ENCODE data around the gene MT3. TPM values are rescaled to one million over a fixed set of nuclear protein-coding genes. Genes with fewer than 3 reads are reported as not detected.

The MT3 gene
- total RNA-seq (2021; fragmentation: NEBNext Ultra II Directional; extraction: Animal tissue kit (Norgen Biotek cat#: 25700)) (not detected in 2 replicates), polyA plus RNA-seq (2011; rRNA removed) (0.17 TPM in 1 of 2 replicates, not detected in the other), polyA minus RNA-seq (2011; rRNA and poly(A)+ RNA removed) (1.8 TPM in 1 of 2 replicates, not detected in the other)
- polyA plus RNA-seq (2011; cell fraction: cytosol; rRNA removed), result not detected
- not detected for polyA plus RNA-seq (2011; cell fraction: nucleus; rRNA removed)
- polyA plus RNA-seq (2012, experiment 1 of 2), result not detected in 4 replicates
- polyA plus RNA-seq (2012, experiment 2 of 2), result not detected
- polyA plus RNA-seq (2013, experiment 1 of 2), result 0.18 TPM
- polyA plus RNA-seq (2013, experiment 2 of 2), result 0.17 TPM
- polyA minus RNA-seq (2011; cell fraction: cytosol; rRNA and poly(A)+ RNA removed), result not detected
- polyA minus RNA-seq (2011; cell fraction: nucleus; rRNA and poly(A)+ RNA removed), result not detected
- long read RNA-seq, experiment 1, result 0 reads
- long read RNA-seq, experiment 2, result 0 reads

DNA sequence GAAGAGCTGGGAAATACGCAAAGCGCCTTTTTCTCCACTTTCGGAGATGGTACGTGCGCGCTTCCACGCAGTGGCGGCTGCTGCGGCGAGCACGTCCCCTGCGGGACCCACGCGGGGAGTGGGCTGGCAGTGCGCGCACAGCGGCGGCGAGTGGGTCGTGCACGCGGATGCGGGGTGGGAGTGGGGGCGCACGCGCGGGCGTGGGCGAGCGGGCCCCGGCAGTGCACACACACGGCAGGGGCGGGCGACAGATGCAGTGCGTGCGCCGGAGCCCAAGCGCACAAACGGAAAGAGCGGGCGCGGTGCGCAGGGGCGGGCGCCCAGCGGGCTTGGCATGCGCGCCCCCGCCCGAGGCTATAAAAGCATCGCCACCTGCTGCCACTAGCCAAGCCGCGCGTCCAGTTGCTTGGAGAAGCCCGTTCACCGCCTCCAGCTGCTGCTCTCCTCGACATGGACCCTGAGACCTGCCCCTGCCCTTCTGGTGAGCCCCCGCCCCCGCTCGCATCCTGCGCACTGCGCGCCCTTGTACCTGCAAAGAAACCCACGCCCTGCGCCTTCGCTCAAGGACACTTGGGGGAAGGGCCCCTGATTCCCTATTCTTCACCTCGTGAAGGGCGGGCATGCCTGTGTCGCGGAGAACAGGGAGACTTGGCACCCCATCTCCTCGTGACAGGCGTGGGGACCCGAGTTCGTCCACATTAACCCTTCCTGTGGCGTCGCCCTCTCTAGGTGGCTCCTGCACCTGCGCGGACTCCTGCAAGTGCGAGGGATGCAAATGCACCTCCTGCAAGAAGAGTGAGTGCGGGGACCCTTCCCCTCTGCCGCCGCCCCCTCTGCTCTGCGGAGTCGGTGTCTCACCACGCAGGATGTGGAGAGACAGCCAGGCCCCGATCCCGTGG is at the start of gene MT3:
MT3 (plus strand) TSS at position 388 of the 899 bp plus-strand sequence; CDS start at position 451, 63 bp downstream.
- H3K79me1 ChIP-seq (ENCODE audit: low read depth, low read length), result no peaks in the 10 kb centered on the region
- WGBS, 2 experiments (ENCODE audit: extremely low coverage in 1 of 2, insufficient coverage in 1 of 2, insufficient read length in 1 of 2, insufficient replicate concordance in 2 of 2, low coverage in 1 of 2, low lambda C conversion rate in 2 of 2, missing lambda C conversion rate in 1 of 2), result 11% methylated on average over 65 of the region's 87 CpGs; no CpG with 5 or more reads in 1 of the 2 experiments
- CTCF ChIA-PET (ENCODE audit: partially characterized antibody), result interaction anchor here (0.8 to 2.0 kb wide), 7 partner anchors 11 to 63 kb away, joined by 3 to 11 read pairs (median 3); no protein-coding TSS in a partner anchor
- no peak within 1 kb of the TSS for H4K8ac ChIP-seq (ENCODE audit: extremely low read depth, insufficient read depth, low read length)
- peaks cover 8% of the 10 kb centered on the region; the same call in 1 of the 2 replicates for H3K23me2 ChIP-seq (ENCODE audit: low read depth, low read length)
- H3K36me3 ChIP-seq (ENCODE audit: control insufficient read depth in 2 of 4, insufficient read depth in 4 of 4, low read length in 3 of 4), result no peaks in the 10 kb centered on the region
- H3K4me2 ChIP-seq (ENCODE audit: insufficient read depth in 1 of 2, low read depth in 2 of 2, low read length in 2 of 2), result peak within 1 kb of the TSS; percentile 88 to 92
- no peak within 1 kb of the TSS for H2BK12ac ChIP-seq (ENCODE audit: low read depth, low read length)
- H2BK5ac ChIP-seq (ENCODE audit: low read depth, low read length), result no peak within 1 kb of the TSS
- no peak within 1 kb of the TSS for H2BK20ac ChIP-seq (ENCODE audit: low read length)
- H4K20me1 ChIP-seq (replicated peaks in 1 of 2; ENCODE audit: control insufficient read depth in 1 of 2, insufficient read depth in 2 of 2, low read length in 2 of 2), result peaks cover 2 to 4% of the 10 kb centered on the region in 2 experiments
- DNase-seq (ENCODE audit: low read depth in 1 of 2, low spot score in 2 of 2) (peak in 1 of 2 experiments; percentile 64), FAIRE-seq (no peak)
- H3K79me2 ChIP-seq (ENCODE audit: control insufficient read depth in 1 of 2, insufficient read depth in 2 of 2, low read length in 2 of 2), result no peaks in the 10 kb centered on the region
- peaks cover 0 to 13% (median 4%) of the 10 kb centered on the region in 4 experiments; a peak in 5 of 7 replicates for H3K4me1 ChIP-seq (replicated peaks in 1 of 4; ENCODE audit: control insufficient read depth in 3 of 4, insufficient read depth in 4 of 4, low read length in 3 of 4)
- H3K18ac ChIP-seq (ENCODE audit: extremely low read depth, low read length), result peak within 1 kb of the TSS; percentile 32; the same call in 1 of the 2 replicates
- H3K14ac ChIP-seq (ENCODE audit: insufficient read length), result no peak within 1 kb of the TSS
- no peak within 1 kb of the TSS for H3K56ac ChIP-seq (replicated peaks; ENCODE audit: insufficient read length, low read depth, low read length)
- H2BK120ac ChIP-seq (replicated peaks; ENCODE audit: low read depth, low read length), result no peak within 1 kb of the TSS
- H3K9ac ChIP-seq (replicated peaks in 1 of 4; ENCODE audit: extremely low read depth in 1 of 4, low read depth in 3 of 4, low read length in 3 of 4), result no peak within 1 kb of the TSS; a peak in 1 of 7 replicates
- H3K4me3 ChIP-seq (ENCODE audit: extremely low read depth in 1 of 4, insufficient read depth in 2 of 4, low read depth in 3 of 4, low read length in 4 of 4), result peak within 1 kb of the TSS; percentile 28 to 65 (median 38)
- H3K27me3 ChIP-seq (replicated peaks in 1 of 4; ENCODE audit: control insufficient read depth in 3 of 4, extremely low read depth in 1 of 4, insufficient read depth in 3 of 4, low read length in 3 of 4), result peaks cover 20 to 52% (median 43%) of the 10 kb centered on the region in 4 experiments
- no peak within 1 kb of the TSS for H4K91ac ChIP-seq (replicated peaks; ENCODE audit: insufficient read length, low read length)
- POLR2A ChIA-PET (ENCODE audit: partially characterized antibody), result interaction anchor here (0.6 kb wide), 1 partner anchor 47 kb away, joined by 4 read pairs; no protein-coding TSS in a partner anchor
- H2AK5ac ChIP-seq (ENCODE audit: low read depth, low read length), result no peak within 1 kb of the TSS
- H4K5ac ChIP-seq (ENCODE audit: insufficient read length, low read depth, low read length), result no peak within 1 kb of the TSS
- no peak within 1 kb of the TSS for H3K27ac ChIP-seq (ENCODE audit: low read depth, low read length)
- H2AFZ ChIP-seq (ENCODE audit: low read length), result 0 out of 2 replicates have a peak within 1 kb of the TSS, but pooled peaks have one; percentile 34
- H2BK15ac ChIP-seq (ENCODE audit: low read length), result no peak within 1 kb of the TSS
- H3K23ac ChIP-seq (ENCODE audit: insufficient read length), result no peak within 1 kb of the TSS
- no peak within 1 kb of the TSS for H3K4ac ChIP-seq (replicated peaks; ENCODE audit: insufficient read length, low read depth, low read length)
- H3K9me3 ChIP-seq (ENCODE audit: insufficient read depth in 2 of 2, low read depth in 1 of 2, low read length in 1 of 2), result no peaks in the 10 kb centered on the region
- TF ChIP-seq ZNF274 (IDR thresholded peaks at IDR 0.05; ENCODE audit: borderline replicate concordance, extremely low read depth, low read length), result no peak
- TF ChIP-seq CEBPB (IDR thresholded peaks at IDR 0.05; ENCODE audit: low read depth, low read length), result no peak
- TF ChIP-seq CHD2 (IDR thresholded peaks at IDR 0.05; ENCODE audit: low read length), result no peak
- peak in 1 of 2 experiments; percentile 85; a peak in 1 of 4 replicates for TF ChIP-seq HDAC2 (IDR thresholded peaks at IDR 0.05; ENCODE audit: borderline replicate concordance in 1 of 2, low read depth in 2 of 2, low read length in 2 of 2)
- no peak for TF ChIP-seq BCL11A (IDR thresholded peaks at IDR 0.05; ENCODE audit: low read depth in 2 of 2, low read length in 2 of 2)
- no peak for TF ChIP-seq YY1 (IDR thresholded peaks at IDR 0.05; ENCODE audit: low read depth, low read length)
- no peak for TF ChIP-seq RFX5 (IDR thresholded peaks at IDR 0.05; ENCODE audit: borderline replicate concordance, low read depth, low read length)
- peak; percentile 54 for TF ChIP-seq BACH1 (IDR thresholded peaks at IDR 0.05; ENCODE audit: low read length)
- TF ChIP-seq, protein P1, sequence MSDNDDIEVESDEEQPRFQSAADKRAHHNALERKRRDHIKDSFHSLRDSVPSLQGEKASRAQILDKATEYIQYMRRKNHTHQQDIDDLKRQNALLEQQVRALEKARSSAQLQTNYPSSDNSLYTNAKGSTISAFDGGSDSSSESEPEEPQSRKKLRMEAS (IDR thresholded peaks at IDR 0.05), result peak; percentile 45

All from H1 (cell line).